ENCODE data around the gene MBLAC2. TPM values are rescaled to one million over a fixed set of nuclear protein-coding genes. Genes with fewer than 3 reads are reported as not detected.

Gene MBLAC2
- total RNA-seq, 4 donors from 2014 or later, result 0.60 to 6.1 (median 6.0) TPM

DNA sequence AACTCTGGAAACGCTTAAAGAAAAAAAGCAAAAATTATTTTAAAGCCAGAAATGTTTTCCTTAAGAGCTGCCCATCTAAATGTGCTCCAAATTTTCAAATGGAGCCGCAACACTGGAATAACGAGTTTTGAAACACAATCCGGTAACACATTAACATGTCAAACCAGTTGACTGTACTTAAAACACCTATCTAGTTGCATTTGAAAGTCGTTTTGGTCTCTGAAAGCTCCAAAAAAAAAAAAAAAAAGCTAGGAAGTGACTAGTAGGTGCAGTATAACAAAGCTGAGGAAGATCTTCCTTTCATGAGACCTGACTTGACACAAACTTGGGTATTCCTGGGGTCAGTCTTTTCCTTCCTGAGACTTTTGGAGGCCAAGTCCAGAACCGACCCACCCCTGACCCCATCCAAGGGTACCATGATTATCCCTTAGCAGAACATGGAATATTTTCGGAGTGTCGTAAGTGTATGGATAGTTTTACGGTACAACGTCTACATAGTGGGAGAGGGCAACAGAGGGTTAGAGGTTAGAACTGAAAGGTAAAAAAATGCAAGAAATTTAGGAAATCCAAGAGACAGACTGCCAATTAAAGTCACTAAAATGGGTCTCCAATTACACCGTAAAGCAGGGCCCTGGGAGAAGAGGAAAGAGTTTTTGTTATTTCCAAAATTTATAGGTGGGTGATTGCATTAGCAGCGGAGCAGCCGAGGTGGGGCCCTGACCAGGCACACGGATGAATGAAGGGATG, 65.8 kb downstream of the MBLAC2 start:
- TF ChIP-seq POLR2AphosphoS5 (IDR thresholded peaks at IDR 0.05) (peak in 1 of 3 donors; percentile 74), POLR2A (IDR thresholded peaks at IDR 0.05) (no peak)
- Histone ChIP-seq H3K27ac (peak overlapping the region; percentile 96 to 99 (median 98)), H3K4me3 (peak overlapping the region; percentile 59 to 93 (median 83)), H3K9me3 (no peaks in the 10 kb centered on the region), H3K36me3 (peaks cover 0 to 12% (median 0%) of the 10 kb centered on the region in 4 donors), H3K27me3 (no peaks in the 10 kb centered on the region), H3K4me1 (peaks cover 0 to 42% (median 8%) of the 10 kb centered on the region in 4 donors)
- DNase-seq, result no peak
- in situ Hi-C loops (cut with MboI; ENCODE audit: low pct_ligation_motif_present in 1 of 4, low pct_unique_long_range_greater_than_20kb in 1 of 4, low sequenced_read_pairs in 3 of 4) (no loop called here), intact Hi-C loops (cut with DNase I; ENCODE audit: low total_unique reads) (no loop called here)
- WGBS, 2 donors (ENCODE audit: low coverage in 1 of 2), result 4 to 9% methylated on average over 14 of the region's 14 CpGs

Other genes starting within 250 kb of the MBLAC2 start
- 10 to 100 TPM in 1 of 4 donors, 1 to 10 TPM in 1, not detected in 2; 9.7 to 22.7 TPM for gene CETN3, start 65.0 kb downstream of the MBLAC2 start, total RNA-seq
- 1 to 10 TPM in 3 of 4 donors, not detected in 1; 1.1 to 6.7 (median 2.5) TPM for gene POLR3G, start 93 bp upstream of the MBLAC2 start, total RNA-seq
- gene LYSMD3, start 54.8 kb upstream of the MBLAC2 start, total RNA-seq, result 10 to 100 TPM in 2 of 4 donors, 1 to 10 TPM in 2; 5.6 to 23.0 (median 12.8) TPM
- 10 to 100 TPM in 2 of 4 donors, 1 to 10 TPM in 2; 6.0 to 37.0 (median 10.6) TPM for gene ADGRV1, start 84.0 kb upstream of the MBLAC2 start, total RNA-seq

All from transverse colon (tissue), 4 donors.